LNCAP (cell line): Measurements from ENCODE around the gene OXSR1.

Experiments
- CTCF ChIP-seq: fragments of 450-650 bp; IDR thresholded peaks from 2 replicates; pipeline ENCODE4 v1.5.1; 2017; ENCODE audit warnings: mild to moderate bottlenecking

Gene OXSR1

GRCh38 chr3:38163117-38163840 is 2.1 kb upstream of the OXSR1 start:
- no peak for TF ChIP-seq CTCF

- TF ChIP-seq CTCF = no peak
Observed at GRCh38 chr3:38163841-38164642, 1.3 kb upstream of the OXSR1 start.

GRCh38 chr3:38164643-38164951 is 740 bp upstream of the OXSR1 start:
- TF ChIP-seq CTCF = no peak

- TF ChIP-seq CTCF = no peak
Observed at GRCh38 chr3:38165722-38166387, 518 bp downstream of the OXSR1 start.

- TF ChIP-seq CTCF = no peak
Observed at GRCh38 chr3:38167591-38167990, 2.3 kb downstream of the OXSR1 start.

GRCh38 chr3:38168151-38169026 is 3.1 kb downstream of the OXSR1 start:
- TF ChIP-seq CTCF = no peak

GRCh38 chr3:38169027-38169317 is 3.6 kb downstream of the OXSR1 start:
- no peak for TF ChIP-seq CTCF
